BJ (cell line): Measurements from ENCODE around the gene APEH. TPM values are rescaled to one million over a fixed set of nuclear protein-coding genes. Genes with fewer than 3 reads are reported as not detected.

Experiments used
- CTCF ChIA-PET: fragments of 350-600 bp; formaldehyde crosslinking; extraction: SDS; loops from one replicate; lab custom pipeline; 2021; ENCODE audit warnings: antibody characterized with exemption, inconsistent platforms; lab: Yijun Ruan, JAX
- POLR2A ChIA-PET: fragments of 300-600 bp; sonication (Branson Sonifier 250); formaldehyde crosslinking; extraction: SDS; loops from one replicate; lab custom pipeline; 2021; ENCODE audit warnings: antibody characterized with exemption; lab: Charles Lee
- DNase-seq: peaks from one replicate; pipeline ENCODE4 v3.0.0-alpha.2; 2011; ENCODE audit warnings: low read depth
- H3K27me3 ChIP-seq: 2 replicates; pipeline ENCODE4 v1.6.0; 2011; ENCODE audit warnings: low read length; ENCODE audit not compliant: control insufficient read depth, insufficient read depth
- H3K36me3 ChIP-seq: 2 replicates; pipeline ENCODE4 v1.5.1; 2011; ENCODE audit warnings: low read length; ENCODE audit not compliant: control insufficient read depth, insufficient read depth
- H3K4me3 ChIP-seq: 2 replicates; pipeline ENCODE4 v1.5.1; 2011; ENCODE audit warnings: low read depth, mild to moderate bottlenecking, control low read depth, low read length
- polyA plus RNA-seq: library from polyadenylated mRNA; depleted of rRNA; stranded (reverse); fragments of >200 nt; gene quantifications from 2 replicates; pipeline ENCODE4 v1.2.3, GENCODE V29; 2011
- TF ChIP-seq, protein P1 (sequence below): IDR thresholded peaks from 2 replicates; pipeline ENCODE4 v1.5.1; 2011; ENCODE audit warnings: low read depth, mild to moderate bottlenecking, control low read depth, inconsistent platforms, low read length, moderate library complexity; ENCODE audit not compliant: insufficient read depth

APEH gene
- polyA plus RNA-seq, 1 experiment: 165 TPM

GRCh38 chr3:49719214-49719884 is 45.2 kb downstream of the APEH start, which contains the start of gene AMIGO3:
TSS of gene AMIGO3 (minus strand) at chr3:49719684. CDS start at chr3:49719465, 219 bp downstream.
- peak; percentile 56 for DNase-seq
- H3K4me3 ChIP-seq: peak within 1 kb of the TSS; percentile 50
- ChIA-PET POLR2A (no interaction called here), CTCF (interaction anchor here (0.7 to 4.4 kb wide), 3 partner anchors 18 to 180 kb away, joined by 3 to 24 read pairs (median 5); no protein-coding TSS in a partner anchor)
- H3K36me3 ChIP-seq: peaks cover 21% of the 10 kb centered on the region
- no peaks in the 10 kb centered on the region for H3K27me3 ChIP-seq
- TF ChIP-seq, protein P1, sequence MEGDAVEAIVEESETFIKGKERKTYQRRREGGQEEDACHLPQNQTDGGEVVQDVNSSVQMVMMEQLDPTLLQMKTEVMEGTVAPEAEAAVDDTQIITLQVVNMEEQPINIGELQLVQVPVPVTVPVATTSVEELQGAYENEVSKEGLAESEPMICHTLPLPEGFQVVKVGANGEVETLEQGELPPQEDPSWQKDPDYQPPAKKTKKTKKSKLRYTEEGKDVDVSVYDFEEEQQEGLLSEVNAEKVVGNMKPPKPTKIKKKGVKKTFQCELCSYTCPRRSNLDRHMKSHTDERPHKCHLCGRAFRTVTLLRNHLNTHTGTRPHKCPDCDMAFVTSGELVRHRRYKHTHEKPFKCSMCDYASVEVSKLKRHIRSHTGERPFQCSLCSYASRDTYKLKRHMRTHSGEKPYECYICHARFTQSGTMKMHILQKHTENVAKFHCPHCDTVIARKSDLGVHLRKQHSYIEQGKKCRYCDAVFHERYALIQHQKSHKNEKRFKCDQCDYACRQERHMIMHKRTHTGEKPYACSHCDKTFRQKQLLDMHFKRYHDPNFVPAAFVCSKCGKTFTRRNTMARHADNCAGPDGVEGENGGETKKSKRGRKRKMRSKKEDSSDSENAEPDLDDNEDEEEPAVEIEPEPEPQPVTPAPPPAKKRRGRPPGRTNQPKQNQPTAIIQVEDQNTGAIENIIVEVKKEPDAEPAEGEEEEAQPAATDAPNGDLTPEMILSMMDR: peak; percentile 65

DNA sequence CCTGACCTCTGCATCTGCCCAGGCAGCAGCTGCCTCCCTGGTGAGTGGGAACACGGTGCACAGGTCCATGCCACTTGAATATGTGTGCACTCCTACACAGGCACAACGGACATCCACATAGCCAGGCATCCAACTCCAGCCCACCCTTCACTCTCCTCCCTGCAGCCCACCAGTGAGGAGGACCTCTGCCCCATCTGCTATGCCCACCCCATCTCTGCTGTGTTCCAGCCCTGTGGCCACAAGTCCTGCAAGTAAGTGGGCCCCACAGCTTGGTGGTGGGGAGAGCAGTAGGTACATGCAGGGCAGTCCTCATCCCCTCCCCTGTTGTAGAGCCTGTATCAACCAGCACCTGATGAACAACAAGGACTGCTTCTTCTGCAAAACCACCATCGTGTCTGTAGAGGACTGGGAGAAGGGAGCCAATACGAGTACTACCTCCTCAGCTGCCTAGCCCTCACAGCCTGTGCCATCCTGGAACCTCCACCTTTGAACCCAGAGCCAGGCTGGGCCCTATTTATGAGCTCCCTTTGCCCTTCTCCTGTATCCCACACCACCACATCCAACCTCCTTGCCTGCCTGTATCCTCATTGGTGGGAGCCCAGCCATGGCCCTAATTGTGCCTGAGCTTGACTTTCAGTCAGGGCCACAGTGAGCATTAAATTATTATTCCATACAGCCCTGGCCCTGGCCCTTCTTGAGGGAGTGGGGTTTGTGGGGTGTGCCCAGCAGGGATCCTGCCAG is 46.9 kb downstream of the APEH start:
- ChIA-PET POLR2A (no interaction called here), CTCF (interaction anchor here (0.9 to 4.4 kb wide), 2 partner anchors 15 to 118 kb away, joined by 3 to 24 read pairs; no protein-coding TSS in a partner anchor)
- Histone ChIP-seq H3K36me3 (peaks cover 18% of the 10 kb centered on the region), H3K4me3 (no peak overlapping the region), H3K27me3 (no peaks in the 10 kb centered on the region)
- DNase-seq: no peak
- TF ChIP-seq, protein P1: no peak

- CTCF ChIA-PET: interaction anchor here (0.9 to 4.4 kb wide), 2 partner anchors 14 to 117 kb away, joined by 3 to 24 read pairs; no protein-coding TSS in a partner anchor
- no peak for DNase-seq
- no peak overlapping the region for H3K4me3 ChIP-seq
- H3K36me3 ChIP-seq: peaks cover 18% of the 10 kb centered on the region
- TF ChIP-seq, protein P1: no peak
- no peaks in the 10 kb centered on the region for H3K27me3 ChIP-seq
- POLR2A ChIA-PET: no interaction called here
Observed at GRCh38 chr3:49721596-49721895, 47.4 kb downstream of the APEH start.

GRCh38 chr3:49721896-49722781 is 48.0 kb downstream of the APEH start:
- Histone ChIP-seq H3K27me3 (no peaks in the 10 kb centered on the region), H3K36me3 (peaks cover 22% of the 10 kb centered on the region), H3K4me3 (no peak overlapping the region)
- TF ChIP-seq, protein P1: no peak
- ChIA-PET POLR2A (no interaction called here), CTCF (interaction anchor here (4.4 kb wide), 1 partner anchor 117 kb away, joined by 24 read pairs; no protein-coding TSS in a partner anchor)
- no peak for DNase-seq
